Measurements from ENCODE around the gene ENOX1.

- TF ChIP-seq POLR2A (IDR thresholded peaks at IDR 0.05) (no peak), CTCF (IDR thresholded peaks at IDR 0.05) (no peak), POLR2AphosphoS5 (IDR thresholded peaks at IDR 0.05) (no peak)
These were observed 342.7 kb downstream of the ENOX1 start for GRCh38 chr13:43444081-43444480.
